CD4-positive, alpha-beta T cell (primary cell): ENCODE measurements around the gene RERE. TPM values are rescaled to one million over a fixed set of nuclear protein-coding genes. Genes with fewer than 3 reads are reported as not detected.
A peak's percentile ranks its signal among the peaks of the same experiment; 100 is the strongest.

Experiments used
- ATAC-seq: fragments of 200-7000 bp; cut with Tn5 transposase; one replicate; pipeline ENCODE4 v1.10.0; 2022; ENCODE audit warnings: mild to moderate bottlenecking; ENCODE audit not compliant: poor library complexity
- CTCF ChIA-PET: fragments of 350-600 bp; sonication (Branson Sonifier 250); formaldehyde crosslinking; loops from one replicate; lab custom pipeline; 2021; ENCODE audit warnings: antibody characterized with exemption, inconsistent platforms; lab: Charles Lee
- POLR2A ChIA-PET: fragments of 350-600 bp; sonication (Branson Sonifier 250); formaldehyde crosslinking; loops from one replicate; lab custom pipeline; 2021; ENCODE audit warnings: antibody characterized with exemption, inconsistent platforms; lab: Charles Lee
- DNase-seq, 14 experiments: peaks; one replicate each; pipeline ENCODE4 v3.0.0-alpha.2; 2013 to 2020; ENCODE audit warnings: mixed read lengths in 2 of 14
- H3K27ac ChIP-seq, 2 donors: one replicate each; pipeline versions ENCODE4 v1.5.1 to v1.7.0; 2013; ENCODE audit warnings: low read length in 2 of 2, low read depth in 1 of 2, mild to moderate bottlenecking in 1 of 2
- H3K27me3 ChIP-seq, 2 experiments: 1 replicate in 1 of 2; 2 replicates in 1 of 2; pipeline versions ENCODE4 v1.6.1 to v1.7.0; 2013; ENCODE audit warnings: low read length in 2 of 2, control low read depth in 1 of 2, mild to moderate bottlenecking in 1 of 2, moderate library complexity in 1 of 2; ENCODE audit not compliant: insufficient read depth in 2 of 2, control insufficient read depth in 1 of 2
- H3K36me3 ChIP-seq: one replicate; pipeline ENCODE4 v1.6.1; 2013; ENCODE audit warnings: low read length, control low read depth; ENCODE audit not compliant: insufficient read depth
- H3K4me1 ChIP-seq: one replicate; pipeline ENCODE4 v1.6.1; 2013; ENCODE audit warnings: low read length, control low read depth; ENCODE audit not compliant: insufficient read depth
- H3K4me3 ChIP-seq: one replicate; pipeline ENCODE4 v1.5.1; 2013; ENCODE audit warnings: mild to moderate bottlenecking, low read length, moderate library complexity
- H3K9me3 ChIP-seq, 2 experiments: 1 replicate in 1 of 2; 2 replicates in 1 of 2; pipeline versions ENCODE4 v1.6.1 to v1.7.0; 2013; ENCODE audit warnings: low read length in 2 of 2, mild to moderate bottlenecking in 2 of 2, control low read depth in 1 of 2, moderate library complexity in 1 of 2; ENCODE audit not compliant: control insufficient read depth in 1 of 2, insufficient read depth in 1 of 2
- H3K27ac Mint-ChIP-seq: one replicate; pipeline ENCODE4 v1.8.0; 2020; ENCODE audit warnings: mixed read lengths
- H3K27me3 Mint-ChIP-seq: one replicate; pipeline ENCODE4 v1.8.0; 2021; ENCODE audit warnings: mixed read lengths
- H3K36me3 Mint-ChIP-seq: one replicate; pipeline ENCODE4 v1.8.0; 2021; ENCODE audit warnings: low read depth, mixed read lengths
- H3K4me1 Mint-ChIP-seq: one replicate; pipeline ENCODE4 v1.8.0; 2021; ENCODE audit warnings: low read depth, mixed read lengths
- H3K4me3 Mint-ChIP-seq: one replicate; pipeline ENCODE4 v1.8.0; 2020; ENCODE audit warnings: mild to moderate bottlenecking, mixed read lengths
- H3K9me3 Mint-ChIP-seq: one replicate; pipeline ENCODE4 v1.8.0; 2020; ENCODE audit warnings: mixed read lengths
- intact Hi-C, 2 experiments: fragments of 100-400 bp; cut with DNase I in 1 of 2; cut with micrococcal nuclease in 1 of 2; formaldehyde crosslinking; loops; one replicate each; pipeline versions ENCODE4 v1.15.1 to v1.9.0; 2023 to 2025; cut with DNase I, micrococcal nuclease
- total RNA-seq, 174 experiments: library from RNA in 2 of 174; stranded (reverse) in 2 of 174; gene quantifications; one replicate each; pipeline ENCODE4 v1.2.3 and lab custom pipeline; 2021 to 2026
- TF ChIP-seq, protein P1 (sequence below): fragments of 200-600 bp; IDR thresholded peaks from one replicate; pipeline ENCODE4 v1.8.0; 2022; ENCODE audit warnings: antibody characterized with exemption, mild to moderate bottlenecking

RERE gene
- total RNA-seq, 2 experiments from 2014 or later = 78.4 to 84.0 TPM

DNA sequence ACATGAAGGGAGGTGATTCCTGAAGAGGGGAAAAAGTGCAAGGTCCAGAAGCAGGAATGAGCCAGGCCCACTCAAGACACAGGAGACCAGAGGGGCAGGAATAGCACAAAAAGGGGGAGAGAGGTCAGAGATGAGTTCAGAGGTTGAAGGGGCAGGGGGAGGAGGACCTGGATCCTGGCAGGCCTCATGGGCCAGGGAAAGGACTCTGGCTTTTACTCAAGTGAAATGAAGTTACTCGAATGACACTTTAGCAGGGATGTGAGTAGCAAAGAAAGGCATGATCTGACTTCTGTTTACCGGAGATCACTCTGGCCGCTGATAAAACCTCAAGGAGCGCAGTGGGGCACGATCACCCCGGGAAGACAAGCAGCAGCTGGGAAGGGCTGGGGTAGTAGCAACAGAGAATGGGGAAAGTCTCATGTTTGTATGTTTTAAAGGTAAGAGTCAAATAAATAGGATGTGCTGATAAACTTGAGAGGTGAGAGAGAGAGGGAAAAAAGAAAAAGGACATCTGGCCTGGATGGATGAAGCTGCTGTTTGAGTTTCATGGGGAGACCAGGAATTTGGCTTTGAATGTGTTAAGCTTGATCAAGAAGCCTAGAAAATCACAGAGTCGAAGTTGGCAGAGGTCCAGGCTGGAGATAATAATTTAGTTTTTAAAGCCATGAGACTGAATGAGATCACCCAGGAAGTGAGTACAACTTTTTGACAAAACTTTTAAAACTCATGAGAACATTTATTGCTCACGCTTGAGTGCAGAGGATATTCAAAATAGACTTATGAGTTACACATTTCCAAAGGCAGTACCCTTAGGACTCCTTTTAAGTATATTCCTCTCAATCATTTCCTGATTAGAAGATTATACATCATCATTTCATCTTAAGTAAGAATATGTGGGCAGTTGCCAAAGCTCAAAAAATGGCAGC is 156.0 kb downstream of the RERE start:
- CTCF ChIA-PET = interaction anchor here (1.1 to 1.6 kb wide), 2 partner anchors 41 to 188 kb away, joined by 3 read pairs; no protein-coding TSS in a partner anchor

DNA sequence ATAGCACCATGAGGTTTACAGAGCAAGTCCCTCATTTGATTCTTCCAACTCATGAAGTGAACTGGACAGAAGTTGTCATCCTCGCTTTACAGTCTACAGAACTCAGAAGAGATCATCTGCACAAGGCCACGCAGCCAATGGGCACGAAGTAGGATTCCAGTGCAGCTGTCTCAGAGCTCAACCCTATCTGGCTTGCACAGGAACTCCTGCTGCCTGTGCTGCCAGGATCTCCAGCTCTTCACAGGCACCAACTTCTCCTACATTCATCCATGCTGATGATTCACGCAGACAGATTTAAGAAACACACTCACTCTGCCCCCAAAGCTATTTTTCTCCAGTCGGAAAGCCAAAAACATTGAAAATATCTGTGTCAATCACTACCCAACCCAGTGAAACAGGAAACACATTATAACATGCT is 157.0 kb downstream of the RERE start:
- no peak for DNase-seq
- no peaks in the 10 kb centered on the region for H3K27me3 ChIP-seq
- no peak overlapping the region for H3K27ac Mint-ChIP-seq
- no peaks in the 10 kb centered on the region for H3K9me3 Mint-ChIP-seq
- H3K4me1 Mint-ChIP-seq = no peaks in the 10 kb centered on the region
- peaks cover 9% of the 10 kb centered on the region for H3K36me3 Mint-ChIP-seq
- no peaks in the 10 kb centered on the region for H3K9me3 ChIP-seq
- H3K4me1 ChIP-seq = peaks cover 34% of the 10 kb centered on the region
- H3K27me3 Mint-ChIP-seq = no peaks in the 10 kb centered on the region
- no peak overlapping the region for H3K4me3 Mint-ChIP-seq
- CTCF ChIA-PET = interaction anchor here (0.7 to 1.6 kb wide), 4 partner anchors 9 to 189 kb away, joined by 3 read pairs; no protein-coding TSS in a partner anchor
- no peak for ATAC-seq
- H3K27ac ChIP-seq = no peak overlapping the region
- intact Hi-C loops = loop anchor here in 1 of 2 experiments (10.0 kb wide), 1 partner anchor 256 kb away; no protein-coding TSS in a partner anchor
- POLR2A ChIA-PET = interaction anchor here (0.9 kb wide), 1 partner anchor 274 kb away, joined by 4 read pairs; no protein-coding TSS in a partner anchor
- TF ChIP-seq, protein P1, sequence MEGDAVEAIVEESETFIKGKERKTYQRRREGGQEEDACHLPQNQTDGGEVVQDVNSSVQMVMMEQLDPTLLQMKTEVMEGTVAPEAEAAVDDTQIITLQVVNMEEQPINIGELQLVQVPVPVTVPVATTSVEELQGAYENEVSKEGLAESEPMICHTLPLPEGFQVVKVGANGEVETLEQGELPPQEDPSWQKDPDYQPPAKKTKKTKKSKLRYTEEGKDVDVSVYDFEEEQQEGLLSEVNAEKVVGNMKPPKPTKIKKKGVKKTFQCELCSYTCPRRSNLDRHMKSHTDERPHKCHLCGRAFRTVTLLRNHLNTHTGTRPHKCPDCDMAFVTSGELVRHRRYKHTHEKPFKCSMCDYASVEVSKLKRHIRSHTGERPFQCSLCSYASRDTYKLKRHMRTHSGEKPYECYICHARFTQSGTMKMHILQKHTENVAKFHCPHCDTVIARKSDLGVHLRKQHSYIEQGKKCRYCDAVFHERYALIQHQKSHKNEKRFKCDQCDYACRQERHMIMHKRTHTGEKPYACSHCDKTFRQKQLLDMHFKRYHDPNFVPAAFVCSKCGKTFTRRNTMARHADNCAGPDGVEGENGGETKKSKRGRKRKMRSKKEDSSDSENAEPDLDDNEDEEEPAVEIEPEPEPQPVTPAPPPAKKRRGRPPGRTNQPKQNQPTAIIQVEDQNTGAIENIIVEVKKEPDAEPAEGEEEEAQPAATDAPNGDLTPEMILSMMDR = no peak
- H3K4me3 ChIP-seq = no peak overlapping the region
- peaks cover 3% of the 10 kb centered on the region for H3K36me3 ChIP-seq

More for the DNA sequence above, 156.0 kb downstream of the RERE start:
- Histone ChIP-seq H3K36me3 (no peaks in the 10 kb centered on the region), H3K9me3 (no peaks in the 10 kb centered on the region), H3K4me1 (peaks cover 37% of the 10 kb centered on the region), H3K4me3 (no peak overlapping the region), H3K27ac (no peak overlapping the region), H3K27me3 (no peaks in the 10 kb centered on the region)
- Mint-ChIP-seq H3K27ac (no peak overlapping the region), H3K27me3 (no peaks in the 10 kb centered on the region), H3K36me3 (no peaks in the 10 kb centered on the region), H3K4me3 (no peak overlapping the region), H3K9me3 (no peaks in the 10 kb centered on the region), H3K4me1 (no peaks in the 10 kb centered on the region)
- DNase-seq (peak in 3 of 14 experiments; percentile 8 to 56 (median 32)), ATAC-seq (peak; percentile 35)
- POLR2A ChIA-PET = interaction anchor here (1.0 kb wide), 1 partner anchor 24 kb away, joined by 3 read pairs; no protein-coding TSS in a partner anchor
- intact Hi-C loops = loop anchor here in 1 of 2 experiments (10.0 kb wide), 1 partner anchor 257 kb away; no protein-coding TSS in a partner anchor
- TF ChIP-seq, protein P1 = no peak

- ATAC-seq = no peak
- Histone ChIP-seq H3K27me3 (no peaks in the 10 kb centered on the region), H3K4me3 (no peak overlapping the region), H3K27ac (no peak overlapping the region), H3K4me1 (peaks cover 32% of the 10 kb centered on the region), H3K9me3 (no peaks in the 10 kb centered on the region), H3K36me3 (peaks cover 3% of the 10 kb centered on the region)
- no peaks in the 10 kb centered on the region for H3K27me3 Mint-ChIP-seq
- intact Hi-C loops = no loop called here
- no peaks in the 10 kb centered on the region for H3K4me1 Mint-ChIP-seq
- peaks cover 15% of the 10 kb centered on the region for H3K36me3 Mint-ChIP-seq
- TF ChIP-seq, protein P1 = no peak
- ChIA-PET POLR2A (interaction anchor here (0.6 kb wide), 1 partner anchor 27 kb away, joined by 3 read pairs; no protein-coding TSS in a partner anchor), CTCF (interaction anchor here (1.4 to 1.6 kb wide), 2 partner anchors 8 to 42 kb away, joined by 3 read pairs; no protein-coding TSS in a partner anchor)
- H3K9me3 Mint-ChIP-seq = no peaks in the 10 kb centered on the region
- no peak overlapping the region for H3K4me3 Mint-ChIP-seq
- H3K27ac Mint-ChIP-seq = no peak overlapping the region
- no peak for DNase-seq
Measured at GRCh38 chr1:8659593-8659992, 157.8 kb downstream of the RERE start.
